Stimulated activated CD8-positive, alpha-beta memory T cell treated with anti-CD3 and anti-CD28 coated beads, Interleukin-15, amount 100 ng/mL, for 24 hours (primary cell): ENCODE measurements around the gene TANGO2.
"Not testable (repeated sequence)": the region's sequence is repeated elsewhere in the genome, so short reads cannot be mapped to it uniquely, and the experiment has no call there.

Experiments used
- DNase-seq: peaks from one replicate; pipeline ENCODE4 v3.0.0-alpha.2; 2020; ENCODE audit warnings: low read depth

TANGO2 gene

DNA sequence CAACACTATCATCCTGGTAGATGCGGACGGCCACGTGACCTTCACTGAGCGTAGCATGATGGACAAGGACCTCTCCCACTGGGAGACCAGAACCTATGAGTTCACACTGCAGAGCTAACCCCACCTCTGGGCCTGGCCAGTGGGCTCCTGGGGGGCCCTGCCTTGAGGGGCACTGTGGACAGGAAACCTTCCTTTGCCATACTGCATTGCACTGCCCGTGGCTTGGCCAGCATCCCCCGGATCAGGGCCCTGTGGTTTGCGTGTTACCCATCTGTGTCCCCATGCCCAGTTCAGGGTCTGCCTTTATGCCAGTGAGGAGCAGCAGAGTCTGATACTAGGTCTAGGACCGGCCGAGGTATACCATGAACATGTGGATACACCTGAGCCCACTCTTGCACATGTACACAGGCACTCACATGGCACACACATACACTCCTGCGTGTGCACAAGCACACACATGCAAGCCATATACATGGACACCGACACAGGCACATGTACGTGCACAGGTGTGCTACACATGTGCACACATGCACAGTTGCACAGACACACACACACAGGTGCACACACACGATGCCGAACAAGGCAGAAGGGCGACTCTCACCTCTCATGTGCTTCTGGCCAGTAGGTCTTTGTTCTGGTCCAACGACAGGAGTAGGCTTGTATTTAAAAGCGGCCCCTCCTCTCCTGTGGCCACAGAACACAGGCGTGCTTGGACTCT lies 43.8 kb downstream of the TANGO2 start:
- DNase-seq, result no peak

DNA sequence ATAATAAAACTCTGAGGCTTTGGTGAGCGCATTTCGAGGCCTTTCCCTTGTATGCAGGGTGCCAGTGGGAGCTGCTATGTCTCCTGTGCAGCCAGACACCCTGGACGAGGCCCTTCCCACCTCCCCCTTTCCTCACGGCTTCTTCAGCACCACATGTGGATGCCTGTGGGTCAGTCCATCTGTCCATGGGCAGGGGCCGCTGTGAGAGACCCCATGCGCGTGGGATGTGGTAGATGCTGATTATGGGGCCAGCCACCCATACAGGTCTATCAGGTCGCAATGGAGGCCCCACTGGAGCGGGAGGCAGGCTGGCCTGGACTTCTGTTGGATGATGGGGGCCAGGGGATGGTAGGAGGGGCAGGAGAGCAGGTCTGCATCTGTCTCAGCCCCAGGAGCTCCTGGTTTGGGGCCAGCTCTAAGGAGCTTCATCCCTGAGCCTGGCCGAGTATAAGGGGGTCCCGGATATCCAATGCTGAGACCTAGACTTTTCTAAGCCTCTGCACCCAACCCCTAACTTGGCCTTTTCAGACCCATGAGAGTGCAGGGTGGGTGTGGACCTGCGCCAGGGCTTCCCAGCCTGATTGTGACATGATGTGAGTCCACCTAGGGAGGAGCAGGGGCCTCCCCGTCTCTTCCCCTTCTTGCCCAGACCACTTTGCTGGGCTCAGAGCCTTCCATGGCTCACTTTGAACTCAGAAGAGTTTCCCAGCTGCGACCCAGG lies 45.1 kb downstream of the TANGO2 start:
- DNase-seq, result no peak

DNA sequence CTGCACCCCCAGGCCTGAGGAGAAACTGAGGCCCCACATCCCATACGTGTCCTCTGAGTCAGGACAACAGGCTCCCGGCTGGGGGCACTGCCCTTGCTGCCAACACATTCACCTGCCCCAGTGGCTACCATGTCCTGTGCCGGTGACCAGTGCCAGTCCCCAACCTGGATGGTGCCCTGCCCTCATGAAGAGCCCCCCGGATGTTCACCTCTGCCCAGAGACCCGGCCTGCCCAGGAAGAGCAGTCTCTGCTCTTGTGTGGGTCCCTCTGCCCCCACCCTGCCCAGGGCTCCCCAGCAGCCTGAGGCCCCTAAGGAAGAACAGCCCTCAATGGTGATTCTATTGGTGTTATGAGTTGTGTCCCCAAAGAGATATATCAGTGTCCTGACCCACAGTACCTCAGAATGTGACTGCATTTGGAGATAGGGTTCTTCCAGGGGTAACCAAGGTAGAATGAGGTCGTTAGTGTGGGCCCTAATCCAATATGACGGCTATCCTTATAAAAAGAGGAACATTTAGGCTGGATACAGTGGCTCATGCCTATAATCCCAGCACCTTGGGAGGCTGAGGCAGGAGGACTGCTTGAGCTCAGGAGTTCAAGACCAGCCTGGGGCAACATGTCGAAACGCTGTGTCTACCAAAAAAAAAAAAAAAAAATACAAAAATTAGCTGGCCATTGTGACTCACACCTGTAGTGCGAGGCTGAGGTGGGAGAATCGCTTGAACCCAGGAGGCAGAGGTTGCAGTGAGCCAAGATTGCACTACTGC lies 45.9 kb downstream of the TANGO2 start:
- DNase-seq, result no peak

DNA sequence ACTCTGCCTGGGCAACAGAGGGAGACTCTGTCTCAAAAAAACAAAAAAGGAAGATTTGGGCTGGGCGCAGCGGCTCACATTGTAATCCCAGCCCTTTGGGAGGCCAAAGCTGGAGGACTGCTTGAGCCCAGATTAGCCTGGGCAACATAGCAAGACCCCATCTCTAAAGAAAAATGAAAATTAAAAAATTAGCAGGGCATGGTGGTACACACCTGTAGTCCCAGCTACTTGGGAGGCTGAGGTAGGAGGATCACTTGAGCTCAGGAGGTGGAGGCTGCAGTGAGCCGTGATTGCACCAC lies 46.4 kb downstream of the TANGO2 start:
- not testable (repeated sequence) for DNase-seq

DNA sequence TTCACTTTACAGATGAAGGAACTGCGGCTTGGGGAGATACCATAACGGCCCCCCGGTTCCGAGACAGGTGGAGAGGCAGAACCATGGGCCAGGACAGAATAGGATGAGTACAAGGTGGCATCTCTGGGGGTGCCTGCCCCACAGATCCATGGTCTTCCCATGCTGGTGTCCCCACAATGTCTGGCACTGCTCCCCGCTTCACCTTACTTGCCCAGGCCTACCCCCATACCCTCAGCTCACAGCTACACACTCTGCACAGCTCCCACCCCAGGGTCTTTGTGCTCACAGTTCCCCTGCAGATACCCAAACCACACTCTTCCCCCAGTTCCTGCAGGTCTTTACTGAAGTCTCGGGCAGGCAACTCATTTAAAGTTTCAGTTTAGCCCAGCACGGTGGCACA lies 47.7 kb downstream of the TANGO2 start:
- no peak for DNase-seq

DNA sequence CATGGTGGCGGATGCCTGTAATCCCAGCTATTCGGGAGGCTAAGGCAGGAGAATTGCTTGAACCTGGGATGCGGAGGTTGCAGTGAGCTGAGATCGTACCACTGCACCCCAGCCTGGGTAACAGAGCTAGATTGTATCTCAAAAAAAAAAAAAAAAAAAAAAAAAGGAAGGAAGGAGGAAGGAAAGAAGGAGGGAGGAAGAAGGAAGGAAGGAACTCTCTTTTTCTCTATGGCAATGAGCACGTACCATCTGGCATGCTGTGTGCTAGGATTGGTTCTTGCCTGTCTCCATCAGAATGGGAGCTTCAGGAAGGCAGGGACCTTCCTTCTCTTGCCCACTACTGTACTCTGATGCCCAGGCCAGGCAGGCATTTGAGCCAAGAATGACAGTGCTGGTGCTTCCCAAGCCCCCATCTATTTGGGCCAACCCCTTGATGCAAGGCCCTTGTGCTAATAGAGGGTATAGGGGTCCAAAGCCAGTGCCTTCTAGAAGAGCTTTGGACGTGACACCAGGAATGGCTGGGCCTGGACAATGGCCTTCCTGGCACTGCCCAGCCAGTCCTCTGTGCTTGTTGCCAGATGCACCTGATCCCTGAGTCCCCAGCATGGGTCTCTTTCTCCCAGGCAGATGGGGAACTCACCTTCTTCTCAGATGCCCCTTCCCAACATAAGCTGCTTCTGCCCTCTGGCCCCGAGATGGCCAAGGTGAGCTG lies 48.6 kb downstream of the TANGO2 start:
- no peak for DNase-seq

DNA sequence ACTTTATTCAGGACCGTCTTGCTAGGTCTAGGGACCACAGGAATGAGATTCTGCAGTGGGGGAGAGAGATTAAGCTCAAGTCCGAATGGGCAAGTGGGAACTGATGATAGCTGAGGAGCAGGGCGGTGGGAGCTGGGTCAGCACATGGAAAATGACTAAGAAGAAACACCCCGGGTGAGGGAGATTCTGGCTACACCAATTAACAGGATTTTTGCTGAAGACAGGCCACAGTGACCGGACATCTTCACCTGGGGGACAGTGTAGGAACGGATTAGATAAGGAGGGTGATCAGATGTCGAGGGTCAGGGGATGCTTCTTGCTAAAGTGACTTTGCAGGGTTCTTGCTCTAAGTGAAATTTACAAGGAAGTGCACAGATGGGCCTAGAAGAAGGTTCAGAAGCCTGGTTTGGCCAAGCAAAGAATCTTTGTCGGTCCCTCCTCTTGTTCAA lies 50.6 kb downstream of the TANGO2 start:
- no peak for DNase-seq

DNA sequence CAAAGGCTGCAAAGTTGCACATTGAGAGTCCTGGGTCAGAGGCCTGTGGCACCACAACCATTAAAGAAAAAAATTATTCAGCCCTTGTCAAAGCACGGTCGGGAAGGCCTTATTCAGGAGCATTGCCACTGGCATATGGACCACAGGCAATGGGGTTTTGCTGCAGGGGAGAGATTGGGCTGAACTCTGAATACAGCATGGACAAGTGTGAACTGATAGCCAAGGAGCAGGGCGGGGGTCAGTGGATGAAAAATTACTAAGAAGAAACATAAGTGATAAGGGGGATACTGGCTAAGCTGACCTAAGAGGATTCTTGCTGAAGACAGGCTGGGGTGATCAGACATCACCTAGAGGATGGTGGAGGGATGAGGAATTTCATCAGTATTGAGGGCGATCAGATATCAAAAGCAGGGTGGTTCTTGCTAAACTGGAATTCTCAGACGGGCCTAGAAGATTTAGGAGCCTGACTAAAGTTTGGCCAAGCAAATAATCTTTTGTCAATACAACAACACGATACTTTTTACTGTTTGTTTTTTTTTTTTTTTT lies 55.8 kb downstream of the TANGO2 start:
- DNase-seq, result no peak

DNA sequence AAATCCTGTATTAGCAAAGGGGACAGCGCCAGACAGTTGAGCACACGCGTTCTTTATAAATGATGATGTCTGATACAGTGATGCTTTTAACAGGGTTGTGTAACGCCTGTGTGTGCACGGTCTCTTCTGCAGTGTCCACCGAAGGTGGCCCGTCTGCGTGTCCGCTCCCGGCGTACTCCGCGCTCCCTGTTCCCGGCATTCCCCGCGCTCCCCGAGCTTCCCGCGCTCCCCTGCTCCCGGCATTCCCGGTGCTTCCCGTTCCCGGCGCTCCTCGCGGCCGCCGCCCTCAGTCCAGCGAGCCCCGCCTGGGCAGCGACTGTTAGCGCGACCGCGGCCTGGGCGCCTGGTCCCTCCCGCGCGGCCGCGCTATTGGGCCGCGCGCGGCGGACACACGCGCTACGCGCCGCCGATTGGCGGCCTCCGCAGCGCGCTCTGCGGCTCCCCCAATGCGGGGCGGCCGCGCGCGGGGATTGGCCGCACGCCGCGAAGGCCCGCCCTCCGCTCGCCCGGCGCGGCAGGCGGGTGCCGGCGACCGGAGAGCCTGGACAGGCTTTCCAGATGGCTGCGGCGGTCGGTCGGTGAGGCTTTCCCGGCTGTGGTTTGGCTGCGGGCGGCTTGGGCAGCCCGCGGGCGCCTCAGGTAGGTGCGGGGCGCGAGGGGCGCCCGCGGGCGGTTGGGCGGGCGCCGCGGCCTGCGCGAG lies 59.0 kb downstream of the TANGO2 start, which contains the start of gene DGCR8:
Gene DGCR8, plus strand, starts transcription at position 497 of the 700 bp plus-strand sequence. CDS start 5,723 bp downstream, outside the sequence.
- peak; percentile 57 for DNase-seq

DNA sequence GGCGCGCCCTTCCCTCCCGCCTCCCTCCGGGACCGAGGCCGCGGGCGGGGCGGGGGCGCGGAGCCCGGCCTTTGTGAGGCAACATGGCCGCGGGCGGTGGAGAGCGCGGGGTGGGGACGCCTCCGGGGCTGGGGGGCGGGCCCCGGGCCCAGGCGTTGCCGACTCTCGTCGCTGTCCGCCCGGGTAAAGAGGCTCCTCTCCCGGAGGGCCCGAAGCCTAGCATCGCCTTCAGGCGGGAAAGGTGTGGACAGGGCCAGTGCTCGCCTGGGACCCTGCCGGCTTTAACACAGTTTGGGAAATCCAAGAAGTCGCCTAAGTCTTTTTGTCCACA lies 59.5 kb downstream of the TANGO2 start:
- DNase-seq, result peak; percentile 51

DNA sequence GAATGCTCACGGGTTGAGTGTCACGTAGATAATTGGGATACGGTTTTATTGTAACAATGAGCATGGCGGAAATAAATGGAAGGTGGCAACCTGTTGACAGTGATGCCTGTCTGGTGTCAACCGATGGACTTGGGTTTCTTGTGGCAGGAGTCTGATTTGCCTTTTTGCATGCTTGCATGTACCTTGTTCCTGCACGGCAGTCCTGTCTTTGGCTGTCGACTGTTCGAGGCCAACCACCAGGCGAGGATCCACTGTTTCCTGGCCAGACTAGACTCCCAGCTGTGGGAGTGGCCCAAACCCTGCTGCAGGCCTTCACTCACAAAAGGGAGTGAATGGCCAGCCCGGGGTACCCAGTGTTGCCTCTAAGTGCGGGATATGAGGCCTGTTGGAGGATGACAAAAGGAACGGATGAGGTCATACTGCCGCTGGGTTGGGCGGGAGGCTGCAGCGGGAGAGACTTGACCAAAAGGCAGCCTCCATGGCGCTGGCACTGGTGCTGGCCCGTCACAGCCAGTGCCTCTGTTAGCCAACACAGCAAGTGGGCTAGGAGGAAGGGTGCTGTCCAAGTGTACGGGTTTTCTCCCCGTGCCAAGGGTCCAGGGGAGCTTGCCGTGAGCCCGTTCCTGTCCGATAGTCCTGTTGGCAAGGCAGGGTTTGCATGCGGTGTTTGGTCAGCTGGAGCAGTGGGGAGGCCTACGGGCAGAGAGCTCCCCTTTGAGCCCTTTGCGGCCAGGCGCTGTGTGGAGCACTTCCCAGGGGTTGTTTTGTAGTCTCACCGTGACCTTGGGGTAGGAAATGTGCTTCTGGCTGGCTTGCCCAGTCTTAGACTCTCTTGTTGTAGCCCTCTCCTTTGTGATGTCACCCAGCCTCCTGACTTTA lies 60.1 kb downstream of the TANGO2 start:
- DNase-seq, result no peak

DNA sequence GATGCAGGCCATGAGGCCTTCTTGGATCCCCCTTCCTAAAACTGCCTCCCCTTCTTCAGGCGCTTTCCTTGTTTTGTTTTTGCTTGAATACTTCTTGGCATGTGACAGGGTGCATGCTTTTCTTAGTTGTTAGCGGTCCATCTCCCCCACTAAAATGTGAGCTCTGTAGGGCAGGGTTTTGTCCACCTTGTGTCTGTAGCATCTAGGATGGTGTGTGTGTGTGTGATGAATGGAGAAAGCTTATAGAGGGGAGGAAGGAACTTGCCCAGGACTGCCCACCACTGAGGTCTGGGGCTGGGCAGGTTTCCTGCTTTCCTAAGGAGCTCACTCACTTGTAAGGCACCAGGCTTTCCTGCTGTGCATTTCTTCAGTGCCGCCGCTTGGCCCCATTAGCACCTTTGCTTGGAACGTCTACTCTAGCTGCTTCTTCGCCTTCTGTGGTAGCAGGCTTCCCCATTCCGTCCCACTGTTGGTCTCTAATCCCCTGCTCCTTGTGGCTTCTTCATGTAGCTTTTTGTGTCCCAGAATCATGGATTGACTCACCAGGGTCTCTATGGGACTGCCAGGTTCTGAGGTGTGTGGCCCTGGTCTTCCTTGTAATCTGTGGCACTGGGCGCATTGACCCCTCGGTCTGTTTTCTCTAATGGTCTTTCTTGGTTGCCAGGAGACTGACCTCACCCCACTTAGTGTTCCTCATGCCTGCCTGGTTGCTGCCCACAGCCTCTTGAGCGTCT lies 62.4 kb downstream of the TANGO2 start:
- DNase-seq, result no peak

DNA sequence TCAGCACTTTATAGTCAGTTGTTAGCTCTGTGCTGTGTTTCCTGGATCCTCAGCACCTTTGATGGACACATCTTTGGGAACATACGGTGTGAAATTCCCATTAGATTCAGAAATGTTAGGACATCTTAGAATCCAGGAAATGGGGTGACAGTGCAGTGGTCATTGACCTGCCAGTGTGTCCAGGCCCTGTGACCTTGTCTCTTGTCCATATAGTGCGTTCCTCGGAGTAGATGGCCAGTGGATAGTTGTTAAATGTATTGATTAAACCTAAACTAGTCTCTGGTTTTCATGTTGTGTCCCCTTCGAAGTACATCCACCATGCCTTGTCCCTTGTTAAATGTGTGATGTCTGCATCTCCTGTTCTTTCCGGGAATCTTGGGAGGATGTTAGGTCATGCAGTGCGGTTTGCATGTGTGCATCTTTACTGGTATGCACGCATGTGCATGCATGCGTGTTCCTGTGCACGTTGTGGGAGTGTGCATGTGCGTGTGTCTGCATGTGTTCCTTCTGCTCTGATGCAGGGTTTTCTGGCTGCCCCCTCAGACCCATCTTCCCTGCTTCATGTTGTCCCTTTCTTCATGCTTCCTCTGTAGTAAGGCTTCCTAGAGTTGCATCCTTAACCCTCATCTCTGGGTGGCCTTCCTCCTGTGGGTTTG lies 63.1 kb downstream of the TANGO2 start:
- no peak for DNase-seq

DNA sequence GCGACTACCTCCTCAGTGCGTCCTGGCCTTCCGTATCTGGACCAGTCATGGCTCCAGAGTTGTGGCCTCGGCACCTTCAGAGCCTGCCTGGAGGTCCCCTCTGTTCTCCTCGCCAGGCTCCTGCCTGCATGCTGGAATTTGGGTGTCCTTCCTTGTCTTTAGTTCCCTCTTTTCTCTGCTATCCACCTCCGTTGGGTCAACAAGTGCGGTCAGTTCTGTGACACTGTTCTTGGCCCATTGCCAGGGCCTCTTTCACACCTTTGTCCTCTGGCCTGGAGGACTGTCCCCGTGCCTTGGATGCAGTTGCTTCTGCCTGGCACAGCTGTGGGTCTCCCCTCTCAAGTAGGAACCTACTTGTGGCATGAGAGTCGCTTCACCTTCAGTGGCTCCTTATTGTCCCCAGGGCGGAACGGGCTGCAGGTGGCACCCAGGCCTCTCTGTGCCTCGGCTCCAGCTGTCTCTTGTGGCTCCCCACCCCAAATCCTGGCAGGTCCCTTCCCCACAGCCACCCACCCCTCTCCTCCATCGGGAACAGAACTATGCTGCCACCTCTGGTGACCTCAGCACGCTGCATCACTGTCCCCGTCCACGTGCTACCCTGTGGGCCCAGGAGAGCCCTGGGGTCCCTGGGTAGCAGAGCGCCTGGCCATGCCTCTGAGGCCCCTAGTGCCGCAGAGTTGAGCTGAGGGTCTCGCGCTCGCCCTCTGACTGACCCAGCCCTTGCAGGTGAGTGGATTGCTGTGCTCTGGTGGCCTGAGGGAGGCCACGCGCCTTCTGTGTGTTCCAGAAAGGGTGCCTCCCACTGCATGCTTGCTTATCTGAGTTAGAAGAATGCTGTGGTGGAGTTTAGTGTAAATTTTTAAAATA lies 63.9 kb downstream of the TANGO2 start:
- no peak for DNase-seq

DNA sequence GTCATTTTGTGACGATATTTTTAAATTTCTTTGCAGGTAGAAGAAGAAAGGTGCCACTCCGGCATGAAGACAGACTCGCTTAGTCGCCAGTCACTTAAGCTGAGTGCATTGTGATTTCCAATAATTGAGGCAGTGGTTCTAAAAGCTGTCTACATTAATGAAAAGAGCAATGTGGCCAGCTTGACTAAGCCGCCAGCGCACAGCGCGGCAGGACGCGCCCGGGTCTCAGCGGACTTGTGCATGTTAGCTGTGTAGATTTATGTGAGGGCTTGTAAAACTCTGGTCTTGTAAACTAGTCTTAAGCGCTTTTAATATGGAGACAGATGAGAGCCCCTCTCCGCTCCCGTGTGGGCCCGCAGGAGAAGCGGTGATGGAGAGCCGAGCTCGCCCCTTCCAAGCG lies 64.7 kb downstream of the TANGO2 start:
- DNase-seq, result no peak

DNA sequence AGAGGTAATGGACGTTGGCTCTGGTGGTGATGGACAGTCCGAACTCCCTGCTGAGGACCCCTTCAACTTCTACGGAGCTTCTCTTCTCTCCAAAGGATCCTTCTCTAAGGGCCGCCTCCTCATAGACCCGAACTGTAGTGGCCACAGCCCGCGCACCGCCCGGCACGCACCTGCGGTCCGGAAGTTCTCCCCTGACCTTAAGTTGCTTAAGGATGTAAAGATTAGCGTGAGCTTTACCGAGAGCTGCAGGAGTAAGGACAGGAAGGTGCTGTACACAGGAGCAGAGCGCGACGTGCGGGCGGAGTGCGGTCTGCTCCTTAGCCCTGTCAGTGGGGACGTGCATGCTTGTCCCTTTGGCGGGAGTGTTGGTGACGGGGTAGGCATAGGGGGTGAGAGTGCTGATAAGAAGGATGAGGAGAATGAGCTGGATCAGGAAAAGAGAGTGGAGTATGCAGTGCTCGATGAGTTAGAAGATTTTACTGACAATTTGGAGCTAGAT lies 65.2 kb downstream of the TANGO2 start:
- DNase-seq, result no peak

DNA sequence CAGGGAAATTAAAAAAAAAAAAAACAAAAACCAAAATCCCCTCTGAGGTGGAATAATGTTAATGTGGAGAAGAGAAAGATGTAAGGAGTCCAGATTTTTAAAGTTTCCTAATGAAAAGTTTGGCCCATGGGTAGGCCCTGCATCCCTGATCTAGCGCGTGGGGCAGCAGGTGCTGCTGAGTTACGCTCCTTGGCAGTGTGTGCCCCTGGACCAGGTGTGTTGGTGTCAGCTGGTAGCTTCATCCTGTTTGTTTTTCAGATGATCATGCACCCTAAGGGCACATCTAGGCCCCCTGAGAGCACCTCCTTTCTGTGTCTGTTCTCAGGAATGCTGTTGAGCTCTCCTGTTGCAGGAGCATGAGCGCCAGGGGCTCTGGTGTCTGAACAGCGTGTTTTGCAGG lies 65.9 kb downstream of the TANGO2 start:
- DNase-seq, result no peak
